Cerebellar nuclear complex (tissue), 1 donor: ENCODE measurements around the gene AMDHD2.
"Not testable (repeated sequence)": the region's sequence is repeated elsewhere in the genome, so short reads cannot be mapped to it uniquely, and the experiment has no call there.

Experiments used
- DNase-seq, 2 experiments: peaks; one replicate each; lab custom pipeline; 2025; lab: John Stamatoyannopoulos, UW

AMDHD2 gene

GRCh38 chr16:2533912-2534311 lies 13.7 kb downstream of the AMDHD2 start:
- no peak for DNase-seq

DNA sequence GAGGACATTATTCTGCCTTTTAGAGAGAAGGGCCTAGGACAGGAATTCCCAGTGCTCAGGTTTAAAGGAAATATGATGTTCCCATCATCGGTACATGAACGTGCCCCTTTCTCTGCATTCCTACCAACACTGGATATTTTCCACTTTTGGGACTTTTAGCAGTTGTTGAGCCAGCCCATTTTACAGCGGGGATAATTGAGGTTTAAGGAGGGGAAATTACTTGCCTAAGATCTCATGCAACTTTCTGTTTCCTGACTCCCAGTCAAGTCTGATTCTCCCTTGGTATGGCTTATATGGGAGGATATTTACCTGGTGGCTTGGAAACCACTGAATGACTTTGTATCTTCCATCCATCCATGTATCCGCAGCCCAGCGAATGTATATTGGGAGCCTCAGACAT lies 14.2 kb downstream of the AMDHD2 start:
- DNase-seq: not testable (repeated sequence)

DNA sequence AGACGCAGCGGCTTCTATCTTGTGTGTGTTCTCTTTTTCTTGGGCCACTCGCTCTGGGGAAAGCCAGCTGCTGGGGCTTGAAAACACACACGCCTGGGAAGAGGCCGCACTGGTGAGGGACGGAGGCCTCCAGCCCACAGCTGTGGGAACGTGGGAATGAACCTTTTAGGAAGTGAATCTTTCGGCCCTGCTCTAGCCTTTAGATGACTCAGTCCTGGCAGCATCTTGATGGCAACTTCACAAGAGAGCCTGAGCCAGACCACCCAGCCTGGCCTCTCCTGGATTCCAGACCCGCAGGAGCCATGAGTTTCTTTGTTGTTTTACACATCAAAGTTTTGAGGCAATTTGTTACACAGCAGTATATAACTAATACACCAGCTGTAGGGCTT lies 15.4 kb downstream of the AMDHD2 start:
- no peak for DNase-seq

- DNase-seq: peak; percentile 67 to 80
Measured at GRCh38 chr16:2537451-2538379, 17.5 kb downstream of the AMDHD2 start, which contains the start of gene PDPK1. Gene PDPK1, plus strand, starts transcription at chr16:2538021. Its CDS starts 92 bp downstream, at chr16:2538113.

GRCh38 chr16:2539192-2539844 lies 19.1 kb downstream of the AMDHD2 start:
- DNase-seq: not testable (repeated sequence)

- not testable (repeated sequence) for DNase-seq
Measured at GRCh38 chr16:2539845-2540458, 19.8 kb downstream of the AMDHD2 start.

DNA sequence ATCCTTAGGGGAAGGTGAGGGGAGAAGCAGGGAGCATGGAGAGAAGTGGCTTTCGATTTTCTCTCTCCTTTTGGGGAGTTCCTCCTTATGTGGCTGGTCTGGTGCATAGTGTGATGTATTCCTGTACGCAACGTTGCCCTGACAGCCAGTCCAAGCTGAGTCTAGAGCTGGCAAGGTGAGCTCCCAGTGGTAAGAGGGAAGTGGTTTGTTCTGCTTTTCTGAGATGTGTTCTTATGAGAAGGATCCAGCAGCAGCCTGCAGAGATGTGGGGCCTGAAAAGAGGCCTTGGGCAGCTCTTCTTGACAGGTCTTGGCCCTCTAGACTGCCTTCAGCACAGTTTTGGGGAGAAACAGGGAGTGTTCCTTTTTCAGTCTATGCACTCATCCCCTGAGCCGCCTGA lies 20.7 kb downstream of the AMDHD2 start:
- not testable (repeated sequence) for DNase-seq

GRCh38 chr16:2541409-2541808 lies 21.2 kb downstream of the AMDHD2 start:
- not testable (repeated sequence) for DNase-seq

GRCh38 chr16:2543771-2544170 lies 23.6 kb downstream of the AMDHD2 start:
- DNase-seq: not testable (repeated sequence)

DNA sequence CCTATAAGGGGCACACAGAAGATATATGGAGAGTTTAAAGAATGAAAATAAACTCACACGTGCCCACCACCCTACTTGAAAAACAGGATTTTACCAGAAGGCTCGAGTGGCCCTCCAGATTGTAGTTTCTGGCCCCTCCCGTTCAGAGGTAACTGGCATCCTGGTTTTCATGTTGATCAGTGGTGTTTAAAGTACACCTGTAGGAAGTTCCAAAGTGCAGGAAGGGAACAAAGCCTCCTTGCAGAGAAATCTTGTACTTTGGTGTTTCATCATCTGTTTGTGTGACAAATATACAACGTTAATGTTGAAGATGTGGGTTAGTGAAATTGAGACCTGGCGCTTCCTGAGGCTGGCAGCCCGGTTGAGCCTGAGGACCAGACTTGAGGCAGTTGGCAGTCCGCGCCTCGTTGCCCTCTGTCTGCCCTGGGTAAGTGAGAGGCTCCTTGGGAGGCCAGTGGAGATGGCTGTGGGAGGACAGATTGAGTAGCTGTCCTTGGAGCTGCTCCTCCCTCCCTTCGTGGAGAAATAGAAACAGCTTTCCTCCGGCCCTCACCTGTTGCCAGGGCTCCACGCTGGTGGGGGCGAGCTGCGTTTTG lies 30.2 kb downstream of the AMDHD2 start:
- not testable (repeated sequence) for DNase-seq

DNA sequence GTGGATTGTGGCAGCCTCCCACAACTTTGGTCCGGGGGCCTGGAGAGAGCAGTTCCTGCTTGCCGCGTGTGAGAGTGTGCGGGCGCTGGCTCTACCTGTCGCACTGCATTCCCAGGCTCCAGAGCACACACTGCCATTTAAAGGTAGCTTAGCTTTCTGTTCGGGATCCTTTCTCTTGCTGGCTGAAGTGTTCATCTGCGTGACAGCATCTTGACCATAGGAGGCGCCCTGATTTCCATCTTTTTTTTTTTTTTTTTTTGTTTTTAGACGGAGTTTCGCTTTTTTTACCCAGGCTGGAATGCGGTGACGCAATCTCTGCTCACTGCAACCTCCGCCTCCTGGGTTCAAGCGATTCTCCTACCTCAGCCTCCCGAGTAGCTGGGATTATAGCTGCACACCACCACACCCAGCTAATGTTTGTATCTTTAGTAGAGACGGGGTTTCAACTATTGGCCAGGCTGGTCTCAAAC lies 31.3 kb downstream of the AMDHD2 start:
- not testable (repeated sequence) for DNase-seq

- not testable (repeated sequence) for DNase-seq
Measured at GRCh38 chr16:2554709-2555425, 34.7 kb downstream of the AMDHD2 start.

GRCh38 chr16:2557150-2557549 lies 37.0 kb downstream of the AMDHD2 start:
- DNase-seq: not testable (repeated sequence)

DNA sequence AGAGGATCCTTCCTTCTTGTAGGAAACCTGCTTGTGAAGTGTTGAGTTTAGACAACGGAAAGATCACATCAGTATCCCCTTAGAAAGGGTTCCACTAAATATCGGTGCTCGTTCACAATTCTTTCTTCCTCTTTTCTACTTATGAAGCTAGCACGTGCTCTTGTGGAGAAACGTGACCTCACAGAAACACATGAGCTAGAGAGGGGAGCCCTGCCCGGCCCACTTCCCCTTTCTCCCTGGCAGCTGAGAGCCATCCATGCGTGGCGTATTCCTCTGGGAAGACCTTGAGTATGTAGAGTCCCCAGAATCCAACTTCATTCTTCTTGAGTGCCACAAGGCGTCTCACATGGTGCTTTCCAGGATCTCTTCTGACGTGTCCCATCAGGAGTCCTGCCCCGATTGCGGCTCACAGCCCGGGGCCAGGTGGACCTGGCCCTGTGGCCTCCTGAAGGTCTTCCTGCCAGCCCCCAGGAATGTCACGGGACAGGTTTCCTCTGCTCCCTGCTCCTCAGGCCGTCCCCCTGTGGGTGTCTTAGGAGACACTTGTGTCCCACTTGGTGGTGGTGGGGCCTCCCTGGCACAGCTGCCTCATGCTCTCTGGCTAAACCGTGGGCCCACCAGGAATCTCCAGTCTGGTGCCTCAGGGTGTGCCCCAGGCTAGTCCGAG lies 40.1 kb downstream of the AMDHD2 start:
- not testable (repeated sequence) for DNase-seq

GRCh38 chr16:2560798-2561133 lies 40.6 kb downstream of the AMDHD2 start:
- DNase-seq: not testable (repeated sequence)

- DNase-seq: not testable (repeated sequence)
Measured at GRCh38 chr16:2567506-2567905, 47.3 kb downstream of the AMDHD2 start.

GRCh38 chr16:2568573-2568972 lies 48.4 kb downstream of the AMDHD2 start:
- not testable (repeated sequence) for DNase-seq

DNA sequence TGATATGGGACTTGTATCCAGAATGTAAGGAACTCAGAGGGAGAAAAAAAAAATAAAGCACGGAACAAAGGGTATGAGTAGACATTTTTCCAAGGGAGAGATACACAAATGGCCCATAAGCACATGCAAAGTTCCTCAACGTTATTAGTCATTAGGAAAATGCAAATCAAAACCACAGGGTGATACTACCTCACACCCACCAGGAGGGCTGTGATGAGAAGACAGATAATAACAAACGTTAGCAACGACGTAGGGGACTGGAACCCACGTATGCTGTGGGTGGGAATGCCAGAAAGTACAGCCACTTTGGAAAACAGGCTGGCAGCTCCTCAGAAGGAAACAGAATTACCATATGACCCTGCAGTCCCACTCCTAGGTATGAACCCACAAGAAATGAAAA lies 52.5 kb downstream of the AMDHD2 start:
- not testable (repeated sequence) for DNase-seq

GRCh38 chr16:2575839-2576238 lies 55.7 kb downstream of the AMDHD2 start:
- not testable (repeated sequence) for DNase-seq

DNA sequence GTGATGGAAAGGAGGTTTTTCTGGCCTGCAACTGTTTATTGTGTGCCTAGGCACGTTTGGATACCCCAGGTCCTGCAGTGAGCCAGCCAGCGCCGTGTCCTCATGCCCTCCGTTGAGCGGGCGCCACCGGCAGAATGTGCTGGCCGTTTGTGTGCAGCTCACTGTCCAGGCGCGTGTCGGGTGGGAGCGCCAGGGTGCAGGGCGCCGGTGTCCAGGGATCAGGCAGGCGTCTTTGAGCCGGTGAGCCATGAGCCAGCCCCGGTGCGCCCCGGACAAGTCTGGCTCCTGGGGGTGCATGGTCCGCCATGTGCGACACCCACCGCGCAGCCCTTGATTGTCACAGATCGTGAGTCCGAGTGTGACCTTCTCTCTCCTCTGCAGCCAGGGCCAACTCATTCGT lies 56.9 kb downstream of the AMDHD2 start:
- not testable (repeated sequence) for DNase-seq

- not testable (repeated sequence) for DNase-seq
Measured at GRCh38 chr16:2578905-2579304, 58.7 kb downstream of the AMDHD2 start.
